Esophagus (tissue), 2 donors: Measurements from ENCODE around the gene CFAP54. TPM values are rescaled to one million over a fixed set of nuclear protein-coding genes. Genes with fewer than 3 reads are reported as not detected.

Source experiments
- polyA plus RNA-seq, 2 donors: library from polyadenylated mRNA; stranded (reverse); fragments of 200-250 nt; gene quantifications; one replicate each; pipeline ENCODE4 v1.2.3, GENCODE V29; 2013
- donor health status: healthy with polysubstance abuse.
- donor health status: Bipolar disorder and iron deficiency.

Gene CFAP54
- polyA plus RNA-seq, 2 donors = 0.06 to 0.08 TPM

Other genes starting within 250 kb of the CFAP54 start
- gene CDK17, start 89.1 kb upstream of the CFAP54 start, polyA plus RNA-seq = 1 to 10 TPM; 6.3 to 6.5 TPM